Endothelial cell of umbilical vein (primary cell): ENCODE data around the gene UBE2U.

ENCODE experiments used
- CTCF ChIP-seq, 2 donors: IDR thresholded peaks; 1 replicate in 1 of 2; 2 replicates in 1 of 2; pipeline ENCODE4 v1.5.1; 2011; ENCODE audit warnings: low read length in 2 of 2, mild to moderate bottlenecking in 2 of 2, moderate library complexity in 2 of 2, control low read depth in 1 of 2, inconsistent platforms in 1 of 2, low read depth in 1 of 2; ENCODE audit not compliant: insufficient read depth in 1 of 2; ENCODE audit errors: extremely low read depth in 1 of 2
- EZH2 ChIP-seq: IDR thresholded peaks from 2 replicates; pipeline ENCODE4 v1.6.1; 2012; ENCODE audit warnings: borderline replicate concordance, low read depth, mild to moderate bottlenecking, moderate library complexity, low read length, inconsistent platforms; ENCODE audit not compliant: severe bottlenecking
- GATA2 ChIP-seq: IDR thresholded peaks from 2 replicates; pipeline ENCODE4 v1.7.0; 2011; ENCODE audit warnings: low read depth, mild to moderate bottlenecking, moderate library complexity, mixed read lengths, low read length; ENCODE audit not compliant: insufficient read length, insufficient read depth
- JUN ChIP-seq: IDR thresholded peaks from 2 replicates; pipeline ENCODE4 v1.6.1; 2011; ENCODE audit warnings: borderline replicate concordance, low read depth; ENCODE audit not compliant: insufficient read length, insufficient read depth
- MAX ChIP-seq: IDR thresholded peaks from 2 replicates; pipeline ENCODE4 v1.6.1; 2011; ENCODE audit not compliant: insufficient read depth, insufficient read length
- MYC ChIP-seq: IDR thresholded peaks from one replicate; pipeline ENCODE4 v1.6.1; 2011; ENCODE audit warnings: mild to moderate bottlenecking, low read depth, low read length
- POLR2A ChIP-seq: IDR thresholded peaks from 2 replicates; pipeline ENCODE4 v1.6.1; 2012; ENCODE audit warnings: low read depth, mild to moderate bottlenecking, control low read depth, low read length
- POLR2AphosphoS5 ChIP-seq: IDR thresholded peaks from 2 replicates; pipeline ENCODE4 v1.6.1; 2012; ENCODE audit warnings: low read depth, mild to moderate bottlenecking, control low read depth, low read length, moderate library complexity; ENCODE audit not compliant: insufficient read depth

- TF ChIP-seq CTCF (IDR thresholded peaks at IDR 0.05; ENCODE audit: extremely low read depth in 1 of 2, insufficient read depth in 1 of 2, low read depth in 1 of 2, low read length in 2 of 2) (no peak), POLR2A (no peak), POLR2AphosphoS5 (no peak), MYC (no peak), MAX (no peak), EZH2 (no peak), GATA2 (no peak), JUN (no peak)
Observed at GRCh38 chr1:64209221-64209620, 5.8 kb downstream of the UBE2U start.
